Transverse colon (tissue), 3 donors: ENCODE measurements around the gene DRGX.

Source experiments
- CTCF ChIP-seq, 5 experiments: fragments of 200-600 bp in 3 of 5; fragments of 450-650 bp in 2 of 5; sonication (generic) in 3 of 5; IDR thresholded peaks; 1 replicate in 2 of 5; 2 replicates in 3 of 5; pipeline ENCODE4 v1.5.1; 2016 to 2017; ENCODE audit warnings: antibody characterized with exemption in 5 of 5, inconsistent platforms in 3 of 5, mild to moderate bottlenecking in 2 of 5, moderate library complexity in 1 of 5
- POLR2A ChIP-seq: fragments of 450-650 bp; IDR thresholded peaks from one replicate; pipeline ENCODE4 v1.6.1; 2016; ENCODE audit warnings: antibody characterized with exemption, mild to moderate bottlenecking, moderate library complexity

- no peak for TF ChIP-seq CTCF (IDR thresholded peaks at IDR 0.05)
- no peak for TF ChIP-seq POLR2A
Observed at GRCh38 chr10:49433069-49433468, 37.2 kb upstream of the DRGX start.
